GM18520 (cell line): Measurements from ENCODE around the gene RMND5B.
"Not testable (repeated sequence)": the region's sequence is repeated elsewhere in the genome, so short reads cannot be mapped to it uniquely, and the experiment has no call there.

Experiments used
- ATAC-seq: cut with Tn5 transposase; IDR thresholded peaks from one replicate; pipeline ENCODE4 v1.9.1; 2021; ENCODE audit not compliant: unreplicated experiment

RMND5B gene, protein sequence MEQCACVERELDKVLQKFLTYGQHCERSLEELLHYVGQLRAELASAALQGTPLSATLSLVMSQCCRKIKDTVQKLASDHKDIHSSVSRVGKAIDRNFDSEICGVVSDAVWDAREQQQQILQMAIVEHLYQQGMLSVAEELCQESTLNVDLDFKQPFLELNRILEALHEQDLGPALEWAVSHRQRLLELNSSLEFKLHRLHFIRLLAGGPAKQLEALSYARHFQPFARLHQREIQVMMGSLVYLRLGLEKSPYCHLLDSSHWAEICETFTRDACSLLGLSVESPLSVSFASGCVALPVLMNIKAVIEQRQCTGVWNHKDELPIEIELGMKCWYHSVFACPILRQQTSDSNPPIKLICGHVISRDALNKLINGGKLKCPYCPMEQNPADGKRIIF

DNA sequence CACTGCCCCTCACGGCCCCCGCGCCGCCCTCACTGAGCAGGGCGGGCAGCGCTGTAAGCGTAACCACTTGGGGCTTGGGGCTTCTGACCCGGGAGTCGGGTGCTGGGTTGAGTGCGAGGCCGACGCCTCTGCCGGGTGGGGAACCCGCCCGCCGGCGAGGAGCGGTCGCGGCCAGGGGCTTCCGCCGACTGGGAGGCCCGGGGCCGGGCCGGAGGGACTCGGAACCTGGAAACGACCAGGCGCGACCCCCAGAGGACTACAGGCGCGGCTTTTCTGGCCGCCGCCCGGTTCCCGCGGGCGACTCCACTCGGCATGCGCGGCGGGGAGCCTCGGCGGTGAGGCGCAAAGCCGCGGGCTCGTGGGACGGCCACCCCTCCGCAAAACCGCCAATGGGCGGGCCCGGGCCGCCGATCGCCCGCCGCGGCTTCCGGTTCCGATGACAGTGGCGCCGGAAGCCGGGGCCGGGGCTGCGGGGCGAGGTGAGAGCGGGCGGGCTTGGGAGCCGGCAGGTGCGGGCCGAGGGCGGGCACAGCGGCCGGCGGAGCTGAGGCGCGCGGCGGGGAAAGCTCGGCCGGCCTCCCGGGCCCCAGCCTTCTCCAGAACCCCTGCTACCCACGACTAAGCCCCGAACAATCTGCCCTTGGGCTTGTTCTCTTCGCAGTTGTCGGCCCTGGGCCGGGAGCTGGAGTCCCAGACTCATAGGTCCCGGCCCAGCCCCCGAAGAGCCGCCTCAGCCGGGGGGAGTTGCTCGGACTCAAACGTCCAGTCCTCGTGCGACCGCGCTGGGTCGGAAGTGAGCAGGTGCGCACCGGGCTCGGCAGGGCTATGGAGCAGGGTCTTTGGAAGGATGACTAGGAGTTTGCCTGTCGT lies at the start of gene RMND5B:
Gene RMND5B (plus strand): TSS at position 439 of the 870 bp plus-strand sequence. CDS start 7,106 bp downstream, outside the sequence.
- ATAC-seq = peak; percentile 84

DNA sequence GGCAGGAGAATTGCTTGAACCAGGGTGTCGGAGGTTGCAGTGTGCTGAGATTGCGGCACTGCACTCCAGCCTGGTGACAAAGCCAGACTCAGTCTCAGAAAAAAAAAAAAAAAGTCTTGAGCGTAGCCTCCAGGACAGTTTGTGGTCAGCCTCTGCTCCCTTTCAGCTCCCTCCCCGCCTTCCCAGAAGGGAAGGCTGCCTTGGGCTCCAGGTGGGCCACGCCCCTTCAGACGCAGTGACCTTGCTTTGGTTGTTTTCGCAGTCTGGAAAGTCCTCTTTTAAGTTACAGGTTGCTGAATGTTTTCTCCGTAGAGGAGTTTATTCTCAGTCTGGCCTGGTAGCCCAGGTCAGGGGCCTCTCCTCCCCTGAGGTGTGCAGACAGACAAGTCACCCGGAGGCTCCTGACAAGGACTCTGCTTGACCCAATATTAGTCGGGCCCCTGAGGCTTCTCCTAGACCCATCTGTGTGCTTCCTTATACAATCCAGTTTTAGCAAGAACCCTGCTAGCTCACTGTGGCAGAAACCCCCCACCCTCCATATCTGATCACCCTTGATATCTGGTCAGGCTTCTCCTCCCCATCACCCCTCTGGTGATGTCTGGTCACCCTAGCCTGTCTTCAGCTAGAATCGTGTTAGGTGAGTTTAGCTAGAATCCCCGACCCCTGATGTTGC lies 49.1 kb upstream of the RMND5B start:
- ATAC-seq = no peak

DNA sequence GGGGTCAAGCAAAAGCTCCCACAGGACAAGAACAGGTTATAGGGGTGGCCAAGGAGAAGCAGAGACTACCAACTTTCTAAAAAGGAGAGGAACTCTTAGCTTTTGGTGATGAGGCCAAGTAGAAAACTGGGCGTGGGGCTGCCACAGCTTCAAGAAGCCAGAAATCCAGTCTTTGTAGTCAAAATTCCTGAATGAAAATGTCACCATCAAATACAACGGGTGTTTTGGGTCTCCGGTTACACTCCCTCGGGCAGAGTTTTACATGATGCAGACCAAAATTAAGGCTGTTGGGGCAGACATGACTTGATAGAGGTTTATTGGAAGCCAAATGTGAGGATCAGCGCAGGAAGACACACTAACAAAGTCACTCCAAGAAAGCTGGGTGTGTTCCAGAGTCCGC lies 46.9 kb upstream of the RMND5B start:
- ATAC-seq = no peak

DNA sequence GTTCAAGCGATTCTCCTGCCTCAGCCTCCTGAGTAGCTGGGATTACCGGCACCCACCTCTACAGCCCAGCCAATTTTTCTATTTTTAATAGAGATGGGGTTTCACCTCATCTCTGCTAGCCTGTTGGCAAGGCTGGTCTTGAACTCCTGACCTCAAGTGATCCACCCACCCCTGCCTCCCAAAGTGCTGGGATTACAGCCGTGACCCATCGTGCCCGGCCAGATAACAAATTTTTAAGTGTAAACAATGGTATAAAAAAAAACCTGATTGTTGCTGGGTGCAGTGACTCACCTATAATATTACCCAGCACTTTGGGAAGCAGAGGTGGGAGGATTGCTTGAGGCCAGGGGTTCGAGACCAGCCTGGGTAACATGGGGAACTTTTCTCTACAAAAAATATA lies 45.5 kb upstream of the RMND5B start:
- ATAC-seq = no peak

DNA sequence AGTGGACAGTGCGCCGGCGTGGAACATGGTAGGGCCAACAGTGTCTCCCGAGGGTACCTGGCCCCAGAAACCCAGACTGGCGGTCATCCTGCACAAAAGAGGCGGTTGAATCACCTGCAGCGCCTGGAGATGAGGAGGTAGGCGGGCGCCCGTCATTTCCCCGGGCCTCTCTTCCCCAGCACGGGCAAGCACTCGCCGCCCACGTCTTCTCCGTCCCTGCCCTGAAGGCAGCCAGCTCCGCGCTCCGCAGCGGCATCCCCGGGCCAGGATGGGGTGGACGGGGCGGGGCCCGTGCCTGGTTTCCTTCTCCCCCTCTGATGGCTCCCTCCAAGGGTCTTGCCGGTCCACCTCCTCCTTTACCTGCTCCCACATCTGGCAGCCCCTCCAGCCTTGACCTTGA lies 44.5 kb upstream of the RMND5B start:
- no peak for ATAC-seq

DNA sequence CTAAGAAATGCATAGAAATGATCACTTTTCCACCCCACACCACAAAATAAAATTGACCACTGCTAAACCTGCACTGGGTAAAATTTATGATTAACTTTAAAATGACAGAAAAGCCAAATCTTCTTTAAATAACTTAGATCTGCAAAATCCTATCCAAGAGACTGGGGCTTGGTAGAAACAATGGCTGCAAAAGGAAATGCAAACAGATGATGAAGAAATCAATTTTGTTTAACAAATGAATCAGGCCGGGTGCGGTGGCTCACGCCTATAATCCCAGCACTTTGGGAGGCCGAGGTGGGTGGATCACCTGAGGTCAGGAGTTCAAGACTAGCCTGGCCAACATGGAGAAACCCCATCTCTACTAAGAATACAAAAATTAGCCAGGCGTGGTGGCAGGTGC lies 43.6 kb upstream of the RMND5B start:
- ATAC-seq = not testable (repeated sequence)

DNA sequence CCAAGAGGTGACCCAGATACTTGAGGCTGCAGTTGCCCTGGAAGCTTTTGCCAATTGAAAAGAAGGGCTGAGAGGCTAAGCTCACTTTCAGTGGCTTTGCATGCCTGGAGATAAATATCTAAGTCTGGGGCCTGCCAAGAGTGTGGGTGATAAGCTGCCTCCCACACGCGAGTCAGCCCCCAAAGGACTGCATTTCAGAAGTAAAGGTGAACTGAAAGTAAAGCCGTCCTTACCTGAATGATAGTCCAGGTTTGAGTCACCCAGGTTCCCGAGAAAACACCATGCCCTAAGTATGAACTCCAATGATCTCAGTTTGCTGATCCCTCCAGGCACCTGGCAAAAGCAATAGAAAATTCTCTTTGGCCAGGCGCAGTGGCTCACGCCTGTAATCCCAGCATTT lies 40.0 kb upstream of the RMND5B start:
- ATAC-seq = no peak

DNA sequence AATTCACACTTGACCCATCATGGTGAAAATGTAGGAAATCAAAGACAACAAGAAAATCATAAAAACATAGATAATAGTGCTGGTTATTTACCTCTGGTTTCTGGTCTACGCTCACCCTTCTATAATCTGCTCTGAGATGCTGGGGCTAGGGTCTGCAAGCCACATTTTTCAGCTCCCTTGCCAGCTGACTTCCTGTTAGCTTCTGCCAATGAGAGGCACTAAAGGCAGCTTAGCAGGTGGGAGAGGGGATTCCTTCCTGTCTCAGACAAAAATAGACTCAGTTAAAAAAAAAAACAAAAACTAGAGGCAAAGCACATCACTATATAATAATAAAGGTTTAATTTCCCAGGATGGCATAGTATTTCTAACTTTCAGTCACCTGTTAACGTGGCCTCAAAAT lies 37.7 kb upstream of the RMND5B start:
- ATAC-seq = no peak

DNA sequence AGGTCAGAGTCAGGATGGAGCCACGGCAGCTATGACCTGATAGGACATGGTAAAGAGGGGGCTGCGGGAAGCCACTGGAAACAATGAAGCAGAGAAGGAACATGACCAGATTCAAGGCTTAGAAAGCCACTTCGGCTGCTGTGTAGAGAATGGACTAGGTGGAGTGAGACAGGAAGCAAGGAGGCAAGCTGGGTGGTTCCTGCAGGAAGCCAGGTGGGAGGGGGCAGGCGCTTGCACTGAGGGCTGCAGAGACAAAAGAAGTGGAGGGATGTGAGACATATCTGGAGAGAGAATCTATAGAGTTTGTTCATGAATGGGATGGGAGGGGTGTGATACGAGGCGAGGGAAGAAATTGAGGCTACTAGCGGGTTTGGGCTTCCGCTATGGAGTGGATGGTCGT lies 36.5 kb upstream of the RMND5B start:
- no peak for ATAC-seq

DNA sequence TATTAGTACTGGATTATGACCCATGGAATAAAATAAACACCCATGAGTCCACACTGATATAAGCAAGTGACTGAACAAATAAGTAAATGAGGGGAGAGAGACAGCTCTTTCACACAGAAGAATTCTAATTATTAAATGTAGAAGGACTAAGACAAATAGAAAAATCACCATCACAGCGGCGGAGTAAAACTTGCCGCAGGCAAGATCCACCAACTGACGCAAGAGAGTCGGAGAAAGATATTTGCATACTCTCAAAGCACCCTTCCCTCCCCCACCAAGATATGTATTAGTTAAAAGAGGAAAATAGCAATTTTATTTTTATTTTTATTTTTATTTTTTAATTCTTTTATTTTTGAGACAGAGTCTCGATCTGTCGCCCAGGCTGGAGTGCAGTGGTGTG lies 32.1 kb upstream of the RMND5B start:
- ATAC-seq = no peak

DNA sequence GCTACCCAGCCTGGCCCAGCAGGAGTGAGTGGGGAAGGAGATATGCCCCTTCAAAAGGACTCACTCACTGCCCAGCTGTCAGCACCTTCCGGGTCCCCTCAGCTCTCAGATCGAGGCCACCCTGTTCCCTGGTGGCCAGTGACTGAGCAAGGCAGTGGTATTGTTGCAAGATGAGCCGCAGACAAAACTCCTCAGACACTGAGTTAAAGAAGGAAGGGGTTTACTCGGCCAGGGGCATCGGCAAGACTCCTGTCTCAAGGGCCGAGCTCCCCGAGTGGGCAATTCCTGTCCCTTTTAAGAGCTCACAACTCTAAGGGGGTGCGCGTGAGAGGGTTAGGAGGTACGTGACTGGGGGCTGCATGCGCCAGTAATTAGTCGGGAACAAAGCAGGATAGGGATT lies 27.2 kb upstream of the RMND5B start:
- no peak for ATAC-seq

DNA sequence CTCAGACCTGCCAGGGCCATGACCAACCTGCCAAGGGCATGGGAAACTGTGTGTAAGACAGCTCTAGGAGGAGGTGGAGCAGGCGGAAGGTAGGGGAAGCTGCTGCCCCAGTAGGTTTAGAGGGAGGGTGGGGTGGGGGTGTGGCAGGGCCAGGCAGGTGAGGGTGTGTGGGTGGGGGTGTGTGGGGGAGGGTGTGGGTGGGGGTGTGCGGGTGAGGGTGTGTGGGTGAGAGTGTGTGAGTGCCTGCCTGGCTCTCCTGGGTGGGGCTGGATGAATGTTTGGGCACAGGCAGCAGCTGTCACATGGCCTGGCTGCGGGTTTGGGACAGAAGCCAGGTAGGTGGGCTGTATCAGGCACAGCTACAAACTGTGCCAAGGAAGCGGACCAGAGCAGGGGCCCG lies 26.3 kb upstream of the RMND5B start:
- ATAC-seq = no peak

DNA sequence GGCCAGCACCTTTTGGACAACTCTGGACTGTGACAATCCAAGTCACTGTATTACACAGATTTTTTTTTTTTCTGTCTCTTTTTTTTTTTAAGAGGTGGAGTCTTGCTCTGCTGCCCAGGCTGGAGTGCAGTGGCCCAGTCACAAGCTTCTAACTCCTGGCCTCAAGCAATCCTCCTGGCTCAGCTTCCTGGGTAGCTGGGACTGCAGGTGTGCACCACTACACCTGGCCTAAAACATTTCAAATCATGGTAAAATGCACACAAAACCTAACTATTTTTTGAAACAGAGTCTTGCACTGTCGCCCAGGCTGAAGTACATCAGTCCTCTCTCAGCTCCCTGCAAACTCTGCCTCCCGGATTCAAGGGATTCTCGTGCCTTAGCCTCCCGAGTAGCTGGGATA lies 24.7 kb upstream of the RMND5B start:
- no peak for ATAC-seq

DNA sequence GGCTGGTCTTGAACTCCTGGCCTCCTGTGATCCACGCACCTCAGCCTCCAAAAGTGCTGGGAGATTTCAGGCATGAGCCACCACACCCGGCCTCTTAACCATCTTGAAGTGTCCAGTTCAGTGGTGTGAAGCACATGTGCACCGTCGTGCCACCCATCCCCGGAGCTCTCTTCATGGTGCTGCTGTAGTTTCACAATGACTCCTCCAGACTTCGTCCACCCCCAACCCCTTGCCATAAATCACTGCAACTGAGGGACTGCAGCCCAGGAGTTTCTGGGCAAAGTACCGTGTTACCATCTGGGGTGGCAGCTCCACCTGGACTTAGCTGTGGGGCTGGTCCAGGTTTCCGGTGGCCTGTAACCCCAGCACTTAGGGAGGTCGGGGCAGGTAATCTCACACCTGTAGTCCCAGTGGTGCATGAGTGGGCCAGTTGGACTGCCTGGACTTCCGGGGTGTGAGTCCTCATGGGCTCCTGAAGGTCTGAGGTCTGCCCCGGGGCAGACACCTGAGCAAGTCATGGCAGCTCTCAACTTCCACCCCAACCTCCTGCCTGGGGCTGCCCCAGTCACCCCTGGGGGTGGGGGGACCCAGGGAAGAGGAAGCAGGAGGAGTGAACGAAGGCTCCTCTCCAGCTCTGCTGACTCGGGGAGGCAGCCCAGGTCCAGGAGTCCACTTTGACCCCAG lies 24.1 kb upstream of the RMND5B start:
- ATAC-seq = no peak

DNA sequence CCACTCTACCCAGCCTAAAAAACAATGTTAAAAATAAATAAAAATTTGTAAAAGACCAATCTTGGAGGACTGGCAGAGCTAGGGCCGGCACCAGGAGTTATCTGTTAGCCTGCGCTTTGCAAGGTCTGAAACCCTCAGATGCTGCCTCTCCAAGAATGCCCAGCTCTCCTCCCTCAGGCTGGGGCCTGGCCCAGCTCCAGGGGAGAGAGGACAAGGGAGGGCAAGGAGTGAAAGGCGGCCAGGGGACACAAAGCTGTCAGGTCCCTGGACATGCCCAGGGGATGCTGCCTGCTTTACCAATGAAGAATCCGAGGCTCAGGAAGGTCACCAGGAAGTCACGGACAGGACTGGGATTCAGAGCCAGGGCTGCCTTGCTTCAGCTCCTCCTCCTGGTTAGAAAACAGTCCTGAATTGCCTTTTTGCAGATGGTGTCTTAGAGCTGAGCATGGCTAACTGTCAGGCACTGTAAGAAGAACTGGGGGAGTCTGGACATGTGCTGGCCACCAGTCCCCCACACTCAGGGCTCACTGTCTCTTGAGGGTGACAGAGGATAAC lies 23.0 kb upstream of the RMND5B start:
- ATAC-seq = no peak

DNA sequence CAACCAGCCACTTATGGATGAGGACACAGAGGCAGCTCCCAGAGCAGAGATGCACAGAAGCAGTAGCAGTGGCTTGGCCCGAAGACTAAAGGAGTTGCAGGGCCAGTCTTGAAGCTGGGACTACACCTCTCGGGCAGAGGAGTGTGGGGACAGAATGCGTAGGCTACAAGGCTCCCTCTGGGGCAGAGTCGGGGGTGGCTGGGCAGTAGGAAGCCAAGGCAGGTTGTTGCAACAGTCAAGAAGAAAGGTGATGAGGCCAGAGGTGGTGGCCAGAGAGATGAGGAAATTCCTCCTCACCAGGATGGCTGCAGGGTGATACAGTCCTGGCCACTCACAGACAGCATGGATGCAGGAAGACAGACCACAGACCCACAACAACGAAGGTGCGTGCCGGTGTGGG lies 22.4 kb upstream of the RMND5B start:
- no peak for ATAC-seq

DNA sequence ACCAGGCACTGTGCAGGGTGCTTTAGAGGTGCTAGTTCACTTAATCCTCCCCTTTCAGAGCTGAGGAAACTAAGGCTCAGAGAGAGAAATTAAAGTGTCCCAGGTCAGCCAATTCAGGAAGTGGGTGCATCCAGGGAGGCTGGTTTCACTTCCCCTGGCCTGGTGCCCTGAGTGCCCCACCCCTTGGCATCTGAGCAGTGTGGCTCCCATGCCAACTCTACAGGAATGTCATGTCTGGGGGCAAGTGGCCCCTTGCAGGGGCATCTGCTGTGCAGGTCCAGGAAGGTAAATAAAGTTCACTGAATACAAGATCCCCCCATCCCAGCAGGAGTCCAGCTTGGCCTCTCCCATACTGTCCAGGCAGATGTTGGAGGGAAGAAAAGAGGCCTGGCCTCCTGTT lies 21.8 kb upstream of the RMND5B start:
- ATAC-seq = no peak

DNA sequence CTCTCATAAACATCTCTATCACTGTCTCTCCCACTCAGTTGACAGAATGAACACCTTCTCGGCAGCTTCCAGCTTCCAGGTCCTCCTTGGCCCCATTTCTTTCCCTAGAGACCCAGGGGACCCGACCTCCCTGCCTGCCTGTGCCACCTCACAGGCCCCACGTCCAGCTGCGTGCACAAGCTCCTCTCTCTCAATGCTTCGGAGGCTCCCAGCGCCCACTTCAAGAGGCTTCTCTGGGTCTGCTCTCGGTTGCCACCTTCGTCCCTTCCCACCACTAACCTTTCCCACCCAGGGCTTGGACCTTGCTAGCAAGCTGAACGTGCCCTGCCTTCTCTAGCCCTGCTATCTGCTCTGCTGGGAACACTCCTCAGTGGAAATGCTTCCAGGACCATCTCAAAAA lies 20.3 kb upstream of the RMND5B start:
- ATAC-seq = no peak

DNA sequence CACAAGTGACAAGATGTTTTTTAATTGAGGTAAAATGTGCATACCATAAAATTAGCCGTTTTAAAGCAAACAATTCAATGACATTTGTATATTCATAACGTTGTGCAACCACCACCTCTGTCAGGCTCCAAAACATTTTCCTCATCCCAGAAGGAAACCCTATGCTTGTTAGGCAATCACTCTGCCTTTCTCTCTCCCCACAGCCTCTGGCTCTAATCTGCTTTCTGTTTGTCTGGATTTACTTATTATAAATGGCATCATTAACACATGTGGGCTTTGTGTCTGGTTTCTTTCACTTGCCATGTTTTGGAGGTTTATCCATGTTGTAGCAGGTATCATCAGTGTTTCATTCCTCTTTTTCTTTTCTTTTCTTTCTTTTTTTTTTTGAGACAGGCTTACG lies 18.9 kb upstream of the RMND5B start:
- ATAC-seq = no peak

DNA sequence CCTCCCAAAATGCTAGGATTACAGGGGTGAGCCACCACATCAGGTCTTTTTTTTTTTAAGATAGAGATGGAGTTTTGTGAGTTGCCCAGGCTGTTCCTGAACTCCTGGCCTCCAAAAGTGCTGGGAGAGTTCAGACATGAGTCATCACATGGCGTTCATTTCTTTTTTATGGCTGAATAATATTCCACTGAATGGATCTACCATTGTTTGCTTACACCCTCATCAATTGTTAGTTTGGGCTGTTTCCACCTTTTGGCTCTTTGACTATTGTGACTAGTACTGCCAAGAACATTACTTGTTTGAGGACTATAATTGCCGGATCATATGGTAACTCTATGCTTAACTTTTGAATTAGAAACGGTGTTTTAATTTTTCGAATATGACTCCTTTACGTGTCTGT lies 18.3 kb upstream of the RMND5B start:
- ATAC-seq = no peak
